ENCODE measurements around the gene GPHB5. TPM values are rescaled to one million over a fixed set of nuclear protein-coding genes. Genes with fewer than 3 reads are reported as not detected.

Gene GPHB5
- total RNA-seq, 1 donor from 2014 or later: not detected

DNA sequence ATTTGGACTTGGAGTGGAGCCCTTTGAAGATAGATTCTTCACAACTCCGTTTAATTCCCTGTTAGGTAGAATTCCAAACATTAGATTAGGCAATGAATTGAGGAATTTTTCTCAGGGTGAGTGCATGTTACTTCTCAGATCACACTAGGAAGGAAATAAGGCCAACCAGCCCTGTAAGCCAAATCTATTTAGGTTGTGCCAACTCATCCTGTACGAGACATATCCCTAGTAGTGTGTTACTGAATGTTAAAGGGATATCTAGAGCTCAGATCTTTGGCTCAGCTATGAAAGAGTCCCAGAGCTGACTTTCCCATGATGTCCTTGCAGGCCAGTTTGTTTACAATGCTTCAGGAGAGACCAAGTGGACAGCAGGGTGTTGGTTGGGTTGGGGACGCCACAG, 45.6 kb downstream of the GPHB5 start:
- ATAC-seq (ENCODE audit: low read depth) (no peak), DNase-seq (no peak)
- intact Hi-C loops (cut with micrococcal nuclease): no loop called here
- no peak overlapping the region for H3K4me3 Mint-ChIP-seq
- no peaks in the 10 kb centered on the region for H3K9me3 Mint-ChIP-seq
- no peaks in the 10 kb centered on the region for H3K4me1 Mint-ChIP-seq
- no peaks in the 10 kb centered on the region for H3K36me3 Mint-ChIP-seq (ENCODE audit: low read depth)
- no peak for TF ChIP-seq CTCF (IDR thresholded peaks at IDR 0.05)
- H3K27ac Mint-ChIP-seq: no peak overlapping the region
- CTCF ChIA-PET: no interaction called here
- peaks cover 6% of the 10 kb centered on the region for H3K27me3 Mint-ChIP-seq
- POLR2A ChIA-PET: no interaction called here

- no peak for DNase-seq
- no peaks in the 10 kb centered on the region for H3K36me3 Mint-ChIP-seq (ENCODE audit: low read depth)
- no peak overlapping the region for H3K27ac Mint-ChIP-seq
- ChIA-PET CTCF (no interaction called here), POLR2A (no interaction called here)
- ATAC-seq (ENCODE audit: low read depth): no peak
- peaks cover 11% of the 10 kb centered on the region for H3K27me3 Mint-ChIP-seq
- no peak overlapping the region for H3K4me3 Mint-ChIP-seq
- H3K4me1 Mint-ChIP-seq: no peaks in the 10 kb centered on the region
- H3K9me3 Mint-ChIP-seq: peaks cover 4% of the 10 kb centered on the region
- intact Hi-C loops (cut with micrococcal nuclease): no loop called here
- TF ChIP-seq CTCF (IDR thresholded peaks at IDR 0.05): no peak
Measured at GRCh38 chr14:63269561-63270225, 49.0 kb downstream of the GPHB5 start.

- ATAC-seq (ENCODE audit: low read depth) (no peak), DNase-seq (no peak)
- intact Hi-C loops (cut with micrococcal nuclease): no loop called here
- no peaks in the 10 kb centered on the region for H3K4me1 Mint-ChIP-seq
- CTCF ChIA-PET: no interaction called here
- no peak overlapping the region for H3K4me3 Mint-ChIP-seq
- peaks cover 15% of the 10 kb centered on the region for H3K27me3 Mint-ChIP-seq
- peaks cover 4% of the 10 kb centered on the region for H3K9me3 Mint-ChIP-seq
- H3K36me3 Mint-ChIP-seq (ENCODE audit: low read depth): no peaks in the 10 kb centered on the region
- no peak overlapping the region for H3K27ac Mint-ChIP-seq
- POLR2A ChIA-PET: no interaction called here
- TF ChIP-seq CTCF (IDR thresholded peaks at IDR 0.05): no peak
Measured at GRCh38 chr14:63268771-63269170, 50.0 kb downstream of the GPHB5 start.

DNA sequence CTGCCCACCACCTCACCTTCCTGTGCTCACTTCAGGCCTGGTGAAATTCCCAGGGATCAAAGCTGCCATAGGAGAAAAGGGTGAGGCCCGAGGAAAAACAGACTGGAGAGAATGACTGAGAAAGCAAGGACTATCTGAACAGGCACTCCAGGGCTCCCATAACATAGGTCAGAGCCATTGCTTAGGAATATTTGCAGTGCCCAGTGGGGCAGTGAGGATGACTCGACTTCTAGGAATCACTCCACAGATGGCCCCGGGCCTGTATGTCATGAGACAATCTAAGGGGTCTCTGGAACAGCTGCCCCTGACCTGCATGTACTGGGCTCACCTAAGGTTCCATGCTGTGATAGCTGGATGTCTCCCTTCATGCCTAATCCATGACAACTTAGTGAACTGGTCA, 51.6 kb downstream of the GPHB5 start:
- H3K36me3 Mint-ChIP-seq (ENCODE audit: low read depth): no peaks in the 10 kb centered on the region
- no peak overlapping the region for H3K27ac Mint-ChIP-seq
- POLR2A ChIA-PET: no interaction called here
- ATAC-seq (ENCODE audit: low read depth) (no peak), DNase-seq (no peak)
- H3K27me3 Mint-ChIP-seq: peaks cover 24% of the 10 kb centered on the region
- H3K9me3 Mint-ChIP-seq: peaks cover 4% of the 10 kb centered on the region
- intact Hi-C loops (cut with micrococcal nuclease): no loop called here
- no peak for TF ChIP-seq CTCF (IDR thresholded peaks at IDR 0.05)
- no peak overlapping the region for H3K4me3 Mint-ChIP-seq
- CTCF ChIA-PET: no interaction called here
- H3K4me1 Mint-ChIP-seq: no peaks in the 10 kb centered on the region

DNA sequence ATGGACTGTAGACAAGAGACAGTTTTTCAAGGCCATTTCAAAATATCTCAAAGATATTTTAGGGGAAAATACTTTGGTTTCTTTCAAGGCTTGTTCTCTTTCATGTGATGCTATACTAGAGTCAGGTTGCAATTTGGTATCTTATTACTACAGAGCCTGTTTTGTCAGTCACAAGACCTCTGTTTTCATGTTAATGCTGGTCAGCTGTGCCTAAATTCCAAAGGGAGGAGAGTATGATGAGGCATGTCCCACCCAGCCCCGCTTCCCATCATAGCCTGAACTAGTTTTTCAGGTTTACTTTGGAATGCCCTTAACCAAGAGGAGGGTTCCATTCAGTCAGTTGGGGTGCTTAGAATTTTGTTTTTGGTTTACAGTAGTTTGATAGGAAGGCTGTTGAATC, 52.6 kb downstream of the GPHB5 start:
- ATAC-seq (ENCODE audit: low read depth): no peak
- H3K27me3 Mint-ChIP-seq: peaks cover 26% of the 10 kb centered on the region
- no peak overlapping the region for H3K4me3 Mint-ChIP-seq
- ChIA-PET CTCF (no interaction called here), POLR2A (no interaction called here)
- intact Hi-C loops (cut with micrococcal nuclease): no loop called here
- H3K4me1 Mint-ChIP-seq: no peaks in the 10 kb centered on the region
- peaks cover 4% of the 10 kb centered on the region for H3K9me3 Mint-ChIP-seq
- no peak overlapping the region for H3K27ac Mint-ChIP-seq
- TF ChIP-seq CTCF (IDR thresholded peaks at IDR 0.05): no peak
- H3K36me3 Mint-ChIP-seq (ENCODE audit: low read depth): no peaks in the 10 kb centered on the region
- DNase-seq: no peak

Other genes with a start within 250 kb of the GPHB5 start
- gene RHOJ, start 114.5 kb downstream of the GPHB5 start, total RNA-seq: not detected in 2 replicates
- 40.0 and 44.8 TPM in 2 replicates for gene PPP2R5E, start 224.4 kb upstream of the GPHB5 start, total RNA-seq

All from activated B cell treated with CpG ODN at 0.5 μM for 24 hours (primary cell).